ENCODE data around the gene TFR2.

Gene TFR2

DNA sequence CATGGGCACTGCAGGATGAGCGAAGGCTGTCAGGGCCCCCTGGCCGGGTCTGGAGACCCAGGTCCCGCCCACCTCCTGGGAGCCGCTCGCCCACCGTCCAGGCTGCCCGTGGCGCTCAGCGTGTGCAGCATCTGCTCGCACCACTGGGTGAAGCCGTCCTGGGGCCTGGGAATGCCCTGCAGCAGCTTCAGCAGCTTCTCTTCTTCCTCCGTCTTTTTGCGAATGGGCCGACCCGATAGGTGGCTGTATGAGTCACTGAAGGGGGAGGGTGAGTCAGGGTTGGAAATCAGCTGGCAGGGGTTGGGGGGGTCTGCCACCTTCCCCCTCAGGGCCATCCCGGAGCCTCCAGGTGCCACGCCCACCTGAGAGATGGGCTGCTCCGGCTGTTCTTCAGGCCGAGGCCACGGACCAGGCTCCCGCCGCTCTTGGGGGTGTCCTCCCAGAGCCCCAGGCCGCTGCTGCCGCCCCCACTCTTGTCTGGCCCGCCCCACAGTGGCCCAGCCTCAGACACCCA is 40.9 kb upstream of the TFR2 start:
- H3K27ac ChIP-seq (ENCODE audit: low read depth, low read length) = no peak overlapping the region
- no peak overlapping the region for H3K4me3 ChIP-seq (ENCODE audit: insufficient read depth, low read length, poor library complexity, severe bottlenecking)
- peaks cover 20% of the 10 kb centered on the region for H3F3A ChIP-seq (ENCODE audit: insufficient read depth)
- H2AFZ ChIP-seq (ENCODE audit: low read depth, low read length, severe bottlenecking) = no peak overlapping the region
- H3K79me2 ChIP-seq (ENCODE audit: insufficient read depth, low read length) = no peaks in the 10 kb centered on the region
- no peak overlapping the region for H3K4me2 ChIP-seq (ENCODE audit: low read depth, low read length, poor library complexity, severe bottlenecking)
- no peak for TF ChIP-seq EZH2phosphoT487 (conservative IDR thresholded peaks at IDR 0.05; ENCODE audit: low read length)
- TF ChIP-seq, protein P1, sequence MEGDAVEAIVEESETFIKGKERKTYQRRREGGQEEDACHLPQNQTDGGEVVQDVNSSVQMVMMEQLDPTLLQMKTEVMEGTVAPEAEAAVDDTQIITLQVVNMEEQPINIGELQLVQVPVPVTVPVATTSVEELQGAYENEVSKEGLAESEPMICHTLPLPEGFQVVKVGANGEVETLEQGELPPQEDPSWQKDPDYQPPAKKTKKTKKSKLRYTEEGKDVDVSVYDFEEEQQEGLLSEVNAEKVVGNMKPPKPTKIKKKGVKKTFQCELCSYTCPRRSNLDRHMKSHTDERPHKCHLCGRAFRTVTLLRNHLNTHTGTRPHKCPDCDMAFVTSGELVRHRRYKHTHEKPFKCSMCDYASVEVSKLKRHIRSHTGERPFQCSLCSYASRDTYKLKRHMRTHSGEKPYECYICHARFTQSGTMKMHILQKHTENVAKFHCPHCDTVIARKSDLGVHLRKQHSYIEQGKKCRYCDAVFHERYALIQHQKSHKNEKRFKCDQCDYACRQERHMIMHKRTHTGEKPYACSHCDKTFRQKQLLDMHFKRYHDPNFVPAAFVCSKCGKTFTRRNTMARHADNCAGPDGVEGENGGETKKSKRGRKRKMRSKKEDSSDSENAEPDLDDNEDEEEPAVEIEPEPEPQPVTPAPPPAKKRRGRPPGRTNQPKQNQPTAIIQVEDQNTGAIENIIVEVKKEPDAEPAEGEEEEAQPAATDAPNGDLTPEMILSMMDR (IDR thresholded peaks at IDR 0.05; ENCODE audit: insufficient read depth, low read length, poor library complexity, severe bottlenecking) = no peak
- H3K9me3 ChIP-seq (ENCODE audit: insufficient read depth, low read length) = no peaks in the 10 kb centered on the region
- H3K9ac ChIP-seq (ENCODE audit: low read length) = no peak overlapping the region
- no peaks in the 10 kb centered on the region for H3K9me2 ChIP-seq (replicated peaks; ENCODE audit: insufficient read depth, low read length)
- H4K20me1 ChIP-seq (ENCODE audit: low read depth, low read length) = no peaks in the 10 kb centered on the region
- no peaks in the 10 kb centered on the region for H3K27me3 ChIP-seq (ENCODE audit: low read length)
- H3K36me3 ChIP-seq (ENCODE audit: low read length) = no peaks in the 10 kb centered on the region

DNA sequence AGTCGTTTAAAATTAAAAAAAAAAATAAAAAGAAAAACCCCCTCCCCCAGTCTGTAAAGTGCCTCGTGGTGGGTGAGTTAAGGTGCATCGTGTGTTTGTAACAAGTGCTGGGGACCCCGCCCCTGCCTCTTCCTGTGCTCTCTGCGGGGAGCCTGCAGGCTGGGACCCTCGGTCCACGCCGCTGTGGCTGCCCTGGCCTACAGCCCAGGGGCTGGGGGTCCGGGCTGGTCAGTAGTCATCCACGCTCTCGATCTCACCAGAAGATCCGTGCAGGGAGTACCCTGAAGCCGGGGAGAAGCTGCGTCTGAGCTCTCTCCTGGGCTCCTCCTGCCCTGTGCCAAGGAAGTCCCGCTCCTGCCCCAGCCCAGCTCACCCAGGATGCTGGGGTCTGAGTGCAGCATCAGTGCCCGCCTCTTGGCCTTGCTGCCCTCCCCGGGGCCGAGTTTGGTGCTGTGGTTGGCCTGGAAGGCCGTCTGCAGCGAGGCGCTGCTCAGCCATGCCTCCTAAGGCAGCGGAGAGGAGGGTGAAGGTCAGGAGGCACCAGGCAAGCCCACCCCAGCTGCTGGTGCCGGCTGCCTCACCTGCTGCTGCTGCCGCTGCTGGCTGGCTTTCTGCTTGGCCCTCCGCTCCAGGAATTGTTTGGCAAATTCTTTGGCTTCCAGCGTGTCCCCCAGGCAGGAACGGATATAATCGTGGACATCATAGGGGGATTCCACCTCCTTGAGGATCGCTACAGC is 40.3 kb upstream of the TFR2 start:
- Histone ChIP-seq H3K4me3 (ENCODE audit: insufficient read depth, low read length, poor library complexity, severe bottlenecking) (no peak overlapping the region), H3F3A (ENCODE audit: insufficient read depth) (peaks cover 21% of the 10 kb centered on the region), H3K9me2 (replicated peaks; ENCODE audit: insufficient read depth, low read length) (no peaks in the 10 kb centered on the region), H3K36me3 (ENCODE audit: low read length) (no peaks in the 10 kb centered on the region), H3K79me2 (ENCODE audit: insufficient read depth, low read length) (no peaks in the 10 kb centered on the region), H3K9me3 (ENCODE audit: insufficient read depth, low read length) (no peaks in the 10 kb centered on the region), H3K9ac (ENCODE audit: low read length) (no peak overlapping the region), H3K4me2 (ENCODE audit: low read depth, low read length, poor library complexity, severe bottlenecking) (no peak overlapping the region), H3K27ac (ENCODE audit: low read depth, low read length) (no peak overlapping the region), H2AFZ (ENCODE audit: low read depth, low read length, severe bottlenecking) (no peak overlapping the region), H4K20me1 (ENCODE audit: low read depth, low read length) (no peaks in the 10 kb centered on the region; the same call in 1 of the 2 replicates), H3K27me3 (ENCODE audit: low read length) (no peaks in the 10 kb centered on the region)
- no peak for TF ChIP-seq EZH2phosphoT487 (conservative IDR thresholded peaks at IDR 0.05; ENCODE audit: low read length)
- TF ChIP-seq, protein P1 (IDR thresholded peaks at IDR 0.05; ENCODE audit: insufficient read depth, low read length, poor library complexity, severe bottlenecking) = no peak

DNA sequence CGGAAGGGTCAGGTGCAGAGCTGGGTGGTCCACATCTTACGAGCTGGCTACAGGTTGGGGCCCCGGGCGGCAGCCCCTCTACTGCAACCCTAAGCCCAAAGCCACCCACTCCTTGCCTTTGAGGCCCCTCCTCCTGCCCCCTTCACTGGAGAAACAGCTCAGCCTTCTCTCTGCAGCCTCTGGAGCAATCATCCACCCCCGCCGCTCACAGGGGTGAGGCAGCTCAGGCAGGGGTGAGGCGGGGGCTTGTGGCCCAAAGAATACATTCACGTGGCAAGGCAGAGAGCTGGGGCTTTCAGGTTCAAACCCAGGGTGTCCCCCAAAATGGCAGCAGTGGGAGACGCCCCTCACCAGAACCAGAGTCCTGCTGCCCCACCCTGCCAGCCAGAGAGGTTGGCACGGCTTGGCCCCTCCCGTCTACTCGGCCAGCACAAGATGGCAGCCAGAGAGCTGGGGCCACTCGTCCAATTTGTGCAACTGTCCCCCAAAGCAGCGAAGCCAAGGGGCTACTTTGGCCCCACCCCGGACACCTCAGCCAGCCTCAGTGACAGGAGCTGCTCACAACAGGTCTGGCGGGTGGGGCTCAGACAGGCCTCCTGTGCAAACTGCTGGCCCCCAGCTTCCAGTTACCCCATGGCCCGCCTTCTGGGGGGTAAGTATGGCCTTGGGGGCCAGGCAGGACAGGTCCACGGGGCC is 39.4 kb upstream of the TFR2 start:
- no peaks in the 10 kb centered on the region for H3K9me3 ChIP-seq (ENCODE audit: insufficient read depth, low read length)
- peaks cover 24% of the 10 kb centered on the region for H3F3A ChIP-seq (ENCODE audit: insufficient read depth)
- no peaks in the 10 kb centered on the region for H3K9me2 ChIP-seq (replicated peaks; ENCODE audit: insufficient read depth, low read length)
- TF ChIP-seq EZH2phosphoT487 (conservative IDR thresholded peaks at IDR 0.05; ENCODE audit: low read length) = no peak
- TF ChIP-seq, protein P1 (IDR thresholded peaks at IDR 0.05; ENCODE audit: insufficient read depth, low read length, poor library complexity, severe bottlenecking) = no peak
- no peaks in the 10 kb centered on the region for H3K27me3 ChIP-seq (ENCODE audit: low read length)
- no peaks in the 10 kb centered on the region for H3K79me2 ChIP-seq (ENCODE audit: insufficient read depth, low read length)
- H3K4me2 ChIP-seq (ENCODE audit: low read depth, low read length, poor library complexity, severe bottlenecking) = no peak overlapping the region
- no peaks in the 10 kb centered on the region for H3K36me3 ChIP-seq (ENCODE audit: low read length)
- no peak overlapping the region for H3K4me3 ChIP-seq (ENCODE audit: insufficient read depth, low read length, poor library complexity, severe bottlenecking)
- no peak overlapping the region for H3K9ac ChIP-seq (ENCODE audit: low read length)
- no peak overlapping the region for H2AFZ ChIP-seq (ENCODE audit: low read depth, low read length, severe bottlenecking)
- H4K20me1 ChIP-seq (ENCODE audit: low read depth, low read length) = no peaks in the 10 kb centered on the region; the same call in 1 of the 2 replicates
- no peak overlapping the region for H3K27ac ChIP-seq (ENCODE audit: low read depth, low read length)

Data from SU-DHL-6 (cell line).